ENCODE results near the gene GTPBP3. TPM values are rescaled to one million over a fixed set of nuclear protein-coding genes. Genes with fewer than 3 reads are reported as not detected.

Gene GTPBP3
- total RNA-seq, 2 donors from 2014 or later = 6.0 to 16.8 TPM

DNA sequence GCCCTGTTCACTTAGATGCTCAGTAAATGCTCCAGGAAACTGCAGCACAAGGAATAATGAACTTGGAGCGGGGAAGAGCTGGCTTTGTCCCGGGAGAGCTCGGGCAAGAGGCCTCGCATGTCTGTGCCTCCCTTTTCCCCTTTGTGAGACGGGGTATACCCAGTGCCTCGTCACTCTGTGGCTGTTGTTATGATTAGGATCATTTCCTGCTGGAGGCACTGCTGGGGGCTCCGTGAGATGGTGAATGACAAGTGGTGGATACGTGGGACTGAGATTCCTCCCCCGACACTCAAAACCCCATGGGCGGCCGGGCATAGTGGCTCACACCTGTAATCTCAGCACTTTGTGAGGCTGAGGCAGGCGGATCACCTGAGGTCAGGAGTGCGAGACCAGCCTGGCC, 40.9 kb downstream of the GTPBP3 start:
- Histone ChIP-seq H3K27me3 (no peaks in the 10 kb centered on the region), H3K4me3 (no peak overlapping the region), H3K4me1 (peaks cover 0 to 15% of the 10 kb centered on the region in 2 donors), H3K9me3 (no peaks in the 10 kb centered on the region), H3K27ac (no peak overlapping the region), H3K36me3 (no peaks in the 10 kb centered on the region)
- no peak for DNase-seq (ENCODE audit: low spot score)
- TF ChIP-seq, protein P1, sequence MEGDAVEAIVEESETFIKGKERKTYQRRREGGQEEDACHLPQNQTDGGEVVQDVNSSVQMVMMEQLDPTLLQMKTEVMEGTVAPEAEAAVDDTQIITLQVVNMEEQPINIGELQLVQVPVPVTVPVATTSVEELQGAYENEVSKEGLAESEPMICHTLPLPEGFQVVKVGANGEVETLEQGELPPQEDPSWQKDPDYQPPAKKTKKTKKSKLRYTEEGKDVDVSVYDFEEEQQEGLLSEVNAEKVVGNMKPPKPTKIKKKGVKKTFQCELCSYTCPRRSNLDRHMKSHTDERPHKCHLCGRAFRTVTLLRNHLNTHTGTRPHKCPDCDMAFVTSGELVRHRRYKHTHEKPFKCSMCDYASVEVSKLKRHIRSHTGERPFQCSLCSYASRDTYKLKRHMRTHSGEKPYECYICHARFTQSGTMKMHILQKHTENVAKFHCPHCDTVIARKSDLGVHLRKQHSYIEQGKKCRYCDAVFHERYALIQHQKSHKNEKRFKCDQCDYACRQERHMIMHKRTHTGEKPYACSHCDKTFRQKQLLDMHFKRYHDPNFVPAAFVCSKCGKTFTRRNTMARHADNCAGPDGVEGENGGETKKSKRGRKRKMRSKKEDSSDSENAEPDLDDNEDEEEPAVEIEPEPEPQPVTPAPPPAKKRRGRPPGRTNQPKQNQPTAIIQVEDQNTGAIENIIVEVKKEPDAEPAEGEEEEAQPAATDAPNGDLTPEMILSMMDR (IDR thresholded peaks at IDR 0.05) = no peak

DNA sequence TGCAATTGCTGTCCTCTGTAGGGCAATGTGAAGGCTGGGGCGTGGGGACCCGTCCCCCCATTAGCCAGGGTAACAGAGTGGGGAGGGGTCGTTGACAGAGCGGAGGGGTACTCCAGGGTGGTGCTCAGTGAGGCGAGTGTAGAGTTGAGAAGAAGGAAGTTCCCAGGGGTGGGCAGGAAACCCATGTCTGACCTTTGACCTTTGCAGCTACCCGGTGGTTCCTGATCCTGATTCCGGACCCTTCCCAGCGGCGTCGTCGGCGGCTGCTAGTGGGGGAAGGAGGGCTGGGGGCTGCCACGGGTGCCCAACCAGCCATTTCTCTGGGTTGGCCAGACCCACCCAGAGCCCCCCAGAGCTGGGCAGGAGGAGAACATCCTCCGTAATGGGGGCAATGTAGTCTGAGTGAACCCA, 41.9 kb downstream of the GTPBP3 start:
- H3K36me3 ChIP-seq = no peaks in the 10 kb centered on the region
- no peak overlapping the region for H3K27ac ChIP-seq
- peaks cover 0 to 15% of the 10 kb centered on the region in 2 donors for H3K4me1 ChIP-seq
- H3K9me3 ChIP-seq = no peaks in the 10 kb centered on the region
- H3K27me3 ChIP-seq = no peaks in the 10 kb centered on the region
- no peak for DNase-seq (ENCODE audit: low spot score)
- H3K4me3 ChIP-seq = no peak overlapping the region
- TF ChIP-seq, protein P1 (IDR thresholded peaks at IDR 0.05) = no peak

- no peaks in the 10 kb centered on the region for H3K36me3 ChIP-seq
- H3K9me3 ChIP-seq = no peaks in the 10 kb centered on the region
- no peaks in the 10 kb centered on the region for H3K27me3 ChIP-seq
- H3K27ac ChIP-seq = no peak overlapping the region
- no peak overlapping the region for H3K4me3 ChIP-seq
- H3K4me1 ChIP-seq = peaks cover 0 to 16% of the 10 kb centered on the region in 2 donors
- TF ChIP-seq, protein P1 (IDR thresholded peaks at IDR 0.05) = no peak
- DNase-seq (ENCODE audit: low spot score) = no peak
These were observed 43.2 kb downstream of the GTPBP3 start for GRCh38 chr19:17380426-17381138.

GRCh38 chr19:17385878-17386611, 48.7 kb downstream of the GTPBP3 start:
- Histone ChIP-seq H3K4me1 (peaks cover 0 to 24% of the 10 kb centered on the region in 2 donors), H3K9me3 (peaks cover 0 to 8% of the 10 kb centered on the region in 2 donors), H3K36me3 (no peaks in the 10 kb centered on the region), H3K27me3 (no peaks in the 10 kb centered on the region), H3K4me3 (no peak overlapping the region), H3K27ac (no peak overlapping the region)
- TF ChIP-seq, protein P1 (IDR thresholded peaks at IDR 0.05) = peak; percentile 71 to 93
- DNase-seq (ENCODE audit: low spot score) = peak; percentile 68

GRCh38 chr19:17389288-17389687, 51.9 kb downstream of the GTPBP3 start:
- H3K27me3 ChIP-seq = no peaks in the 10 kb centered on the region
- peaks cover 0 to 8% of the 10 kb centered on the region in 2 donors for H3K9me3 ChIP-seq
- no peaks in the 10 kb centered on the region for H3K36me3 ChIP-seq
- no peak for DNase-seq (ENCODE audit: low spot score)
- H3K4me1 ChIP-seq = peaks cover 0 to 29% of the 10 kb centered on the region in 2 donors
- no peak overlapping the region for H3K27ac ChIP-seq
- TF ChIP-seq, protein P1 (IDR thresholded peaks at IDR 0.05) = no peak
- H3K4me3 ChIP-seq = no peak overlapping the region
